ENCODE results near the gene DMXL1.
"Not testable (repeated sequence)": the region's sequence is repeated elsewhere in the genome, so short reads cannot be mapped to it uniquely, and the experiment has no call there.

The DMXL1 gene

DNA sequence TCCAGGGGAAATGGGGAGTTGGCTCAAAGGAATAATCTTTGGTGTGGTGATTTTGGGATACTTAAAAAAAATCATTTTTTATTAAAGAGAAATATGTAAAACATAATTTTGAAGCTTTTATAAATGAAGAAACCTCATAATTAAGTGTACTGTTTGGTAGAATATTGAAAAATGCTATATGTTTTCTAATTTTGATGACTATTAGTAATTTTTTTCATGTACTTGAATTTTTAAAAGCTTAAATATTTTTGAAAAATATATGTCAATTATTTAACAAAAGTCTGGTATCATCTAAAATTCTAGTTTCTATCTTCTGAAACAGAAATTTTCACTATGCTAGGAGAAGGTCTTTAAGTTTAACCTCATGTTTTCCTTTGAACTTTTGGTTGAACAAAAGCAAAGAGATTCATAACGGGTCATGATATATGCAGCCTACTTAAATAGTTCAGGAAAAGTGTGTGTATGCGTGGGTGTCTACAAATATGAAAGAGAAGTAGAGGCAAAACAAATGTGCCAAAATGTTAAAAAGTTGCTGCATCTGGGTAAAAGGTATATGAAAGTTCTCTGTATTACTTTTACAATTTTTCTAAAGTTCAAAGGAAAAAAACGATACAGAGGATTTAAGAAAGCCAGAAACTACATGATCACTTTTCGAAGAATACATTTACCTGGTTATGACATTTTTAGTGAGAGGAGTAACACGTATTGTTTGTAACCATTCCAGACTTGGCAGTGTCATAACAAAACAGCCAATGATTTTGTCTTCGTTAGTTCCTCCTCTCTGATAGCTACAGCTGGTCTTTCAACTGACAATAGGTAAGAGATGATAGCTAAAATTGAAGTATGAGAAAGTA is 167.6 kb downstream of the DMXL1 start:
- Mint-ChIP-seq H3K36me3 (ENCODE audit: low read depth) (peaks cover 21% of the 10 kb centered on the region), H3K9me3 (no peaks in the 10 kb centered on the region), H3K27ac (no peak overlapping the region)

DNA sequence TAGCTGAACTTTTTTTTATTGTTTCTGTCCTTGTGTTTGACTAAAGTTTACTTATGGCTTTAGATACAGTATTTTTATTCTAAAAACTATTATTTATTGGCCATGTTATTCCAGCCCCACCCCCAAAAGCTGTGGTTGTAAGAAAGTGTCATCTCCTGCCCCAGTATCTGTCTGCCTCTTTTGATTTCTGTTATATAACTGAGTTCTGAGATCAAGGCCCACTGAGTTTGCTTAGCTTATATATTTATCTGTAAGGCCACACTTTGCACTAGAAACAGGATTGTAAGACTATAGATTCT is 168.2 kb downstream of the DMXL1 start:
- H3K27ac Mint-ChIP-seq, result no peak overlapping the region
- H3K9me3 Mint-ChIP-seq, result no peaks in the 10 kb centered on the region
- H3K36me3 Mint-ChIP-seq (ENCODE audit: low read depth), result peaks cover 20% of the 10 kb centered on the region
- no peaks in the 10 kb centered on the region for H3K27me3 Mint-ChIP-seq (ENCODE audit: low read depth)
- no peak overlapping the region for H3K4me3 Mint-ChIP-seq
- H3K4me1 Mint-ChIP-seq (ENCODE audit: low read depth), result peaks cover 14% of the 10 kb centered on the region

More for the DNA sequence above, 167.6 kb downstream of the DMXL1 start:
- H3K27me3 Mint-ChIP-seq (ENCODE audit: low read depth), result no peaks in the 10 kb centered on the region
- peaks cover 14% of the 10 kb centered on the region for H3K4me1 Mint-ChIP-seq (ENCODE audit: low read depth)
- H3K4me3 Mint-ChIP-seq, result no peak overlapping the region

DNA sequence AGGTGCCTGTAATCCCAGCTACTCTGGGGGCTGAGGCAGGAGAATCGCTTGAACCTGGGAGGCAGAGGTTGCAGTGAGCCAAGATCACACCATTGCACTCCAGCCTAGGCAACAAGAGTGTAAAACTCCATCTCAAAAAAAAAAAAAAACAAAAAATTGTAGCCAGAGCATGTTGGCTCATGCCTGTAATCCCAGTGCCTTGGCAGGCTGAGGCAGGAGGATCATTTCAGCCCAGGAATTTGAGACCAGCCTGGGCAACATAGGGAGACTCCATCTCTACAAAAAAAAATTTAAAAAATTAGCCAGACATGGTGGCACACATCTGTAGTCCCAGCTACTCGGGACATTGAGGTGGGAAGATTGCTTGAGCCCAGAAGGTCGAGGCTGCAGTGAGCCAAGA is 168.9 kb downstream of the DMXL1 start:
- not testable (repeated sequence) for H3K27ac Mint-ChIP-seq, H3K4me3 Mint-ChIP-seq, H3K9me3 Mint-ChIP-seq

DNA sequence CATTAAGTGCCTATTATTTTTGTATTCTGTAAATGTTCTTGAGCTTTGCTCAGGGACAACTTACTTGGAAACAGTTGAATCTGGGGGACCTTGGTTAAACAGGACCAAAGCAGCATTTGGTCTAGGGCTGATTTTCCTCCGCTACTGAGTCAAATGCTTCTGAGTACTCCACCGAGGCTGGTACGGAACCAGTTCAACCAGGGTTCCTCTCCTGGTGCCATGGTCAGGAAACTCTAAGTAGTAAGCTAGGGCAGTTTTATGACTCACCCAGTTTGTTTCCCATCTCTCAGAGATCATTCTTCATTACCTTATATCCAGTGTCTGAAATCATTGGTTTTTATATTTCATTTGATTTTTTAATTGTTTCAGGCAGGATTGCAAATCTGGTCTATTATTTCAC is 173.0 kb downstream of the DMXL1 start:
- Mint-ChIP-seq H3K27ac (no peak overlapping the region), H3K36me3 (ENCODE audit: low read depth) (peaks cover 10% of the 10 kb centered on the region), H3K27me3 (ENCODE audit: low read depth) (no peaks in the 10 kb centered on the region), H3K4me1 (ENCODE audit: low read depth) (peaks cover 3% of the 10 kb centered on the region), H3K9me3 (no peaks in the 10 kb centered on the region), H3K4me3 (no peak overlapping the region)

More for the DNA sequence above, 168.9 kb downstream of the DMXL1 start:
- H3K36me3 Mint-ChIP-seq (ENCODE audit: low read depth), result peaks cover 14% of the 10 kb centered on the region
- H3K4me1 Mint-ChIP-seq (ENCODE audit: low read depth), result peaks cover 14% of the 10 kb centered on the region
- H3K27me3 Mint-ChIP-seq (ENCODE audit: low read depth), result not testable (repeated sequence)

DNA sequence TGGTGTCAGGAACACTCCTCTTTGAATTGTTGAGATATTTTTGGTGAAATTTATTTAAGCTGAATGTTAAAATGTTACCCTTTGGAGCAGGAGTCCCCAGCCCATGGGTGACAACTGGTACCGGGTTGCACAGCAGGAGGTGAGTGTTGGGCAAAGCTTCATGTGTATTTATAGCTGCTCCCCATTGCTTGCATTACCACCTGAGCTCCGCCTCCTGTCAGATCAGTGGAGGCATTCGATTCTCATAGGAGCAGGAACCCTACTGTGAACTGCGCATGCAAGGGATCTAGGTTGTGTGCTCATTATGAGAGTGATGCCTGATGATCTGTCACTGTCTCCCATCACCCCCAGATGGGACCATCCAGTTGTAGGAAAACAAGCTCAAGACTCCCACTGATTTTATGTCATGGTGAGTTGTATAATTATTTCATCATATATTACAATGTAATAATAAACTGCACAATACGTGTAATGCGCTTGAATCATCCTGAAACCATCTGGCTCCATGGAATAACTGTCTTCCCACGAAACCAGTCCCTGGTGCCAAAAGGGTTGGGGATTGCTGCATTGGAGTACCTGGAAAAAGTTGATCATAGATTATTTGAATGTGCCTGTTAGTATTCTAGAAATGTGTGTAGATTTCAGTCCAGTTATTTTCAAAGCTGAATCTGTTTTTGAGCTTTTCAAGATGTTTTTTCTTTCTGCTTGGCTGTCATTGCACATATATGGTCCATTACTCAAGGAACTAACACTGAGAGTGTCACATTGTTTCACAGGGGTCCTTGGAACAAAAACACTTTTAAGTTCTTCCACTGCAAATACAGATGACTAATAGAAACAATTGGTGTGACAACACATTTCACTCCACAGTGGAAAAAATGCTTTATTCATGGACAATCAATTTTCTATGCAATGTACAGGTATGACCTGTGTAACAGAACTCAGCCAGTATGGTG is 180.3 kb downstream of the DMXL1 start:
- no peak overlapping the region for H3K4me3 Mint-ChIP-seq
- H3K27me3 Mint-ChIP-seq (ENCODE audit: low read depth), result no peaks in the 10 kb centered on the region
- peaks cover 22% of the 10 kb centered on the region for H3K36me3 Mint-ChIP-seq (ENCODE audit: low read depth)
- H3K9me3 Mint-ChIP-seq, result peaks cover 13% of the 10 kb centered on the region
- H3K4me1 Mint-ChIP-seq (ENCODE audit: low read depth), result peaks cover 5% of the 10 kb centered on the region
- H3K27ac Mint-ChIP-seq, result no peak overlapping the region

DNA sequence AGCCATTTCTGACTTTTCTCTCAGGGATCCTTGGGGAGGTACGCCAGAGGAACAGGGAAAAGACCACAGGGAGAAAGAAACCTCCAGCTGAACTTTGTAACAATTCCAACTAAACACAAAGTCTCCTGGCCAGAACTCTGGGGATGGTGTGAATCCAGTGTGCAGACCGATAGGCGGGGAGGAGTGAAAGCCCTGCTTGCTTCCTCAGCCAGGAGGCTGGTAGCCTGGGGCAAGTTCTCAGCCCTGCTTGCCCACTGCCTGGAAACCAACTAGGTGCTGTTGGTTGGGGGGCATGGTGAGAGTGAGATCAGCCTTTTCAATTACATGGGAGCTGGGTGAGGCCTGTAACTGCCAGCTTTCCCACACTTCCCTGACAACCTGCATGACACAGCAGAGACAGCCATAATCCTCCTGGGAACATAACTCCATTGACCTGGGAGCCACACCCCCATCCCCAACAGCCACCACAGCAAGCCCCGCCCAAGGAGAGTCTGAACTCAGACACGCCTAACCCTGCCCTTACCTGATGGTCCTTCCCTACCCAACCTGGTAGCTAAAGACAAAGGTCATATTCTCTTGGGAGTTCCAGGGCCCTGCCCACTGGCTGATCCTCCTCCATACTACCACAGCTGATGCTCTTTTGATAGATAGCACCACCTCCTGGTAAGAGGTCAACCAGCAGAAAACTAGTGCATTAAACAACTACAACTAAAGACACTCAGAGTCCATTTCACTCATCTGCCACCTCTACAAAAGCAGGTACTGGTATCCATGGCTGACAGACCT is 184.9 kb downstream of the DMXL1 start:
- Mint-ChIP-seq H3K36me3 (ENCODE audit: low read depth) (peaks cover 25% of the 10 kb centered on the region), H3K4me1 (ENCODE audit: low read depth) (peaks cover 5% of the 10 kb centered on the region), H3K9me3 (peaks cover 45% of the 10 kb centered on the region), H3K27me3 (ENCODE audit: low read depth) (no peaks in the 10 kb centered on the region), H3K4me3 (no peak overlapping the region), H3K27ac (no peak overlapping the region)

DNA sequence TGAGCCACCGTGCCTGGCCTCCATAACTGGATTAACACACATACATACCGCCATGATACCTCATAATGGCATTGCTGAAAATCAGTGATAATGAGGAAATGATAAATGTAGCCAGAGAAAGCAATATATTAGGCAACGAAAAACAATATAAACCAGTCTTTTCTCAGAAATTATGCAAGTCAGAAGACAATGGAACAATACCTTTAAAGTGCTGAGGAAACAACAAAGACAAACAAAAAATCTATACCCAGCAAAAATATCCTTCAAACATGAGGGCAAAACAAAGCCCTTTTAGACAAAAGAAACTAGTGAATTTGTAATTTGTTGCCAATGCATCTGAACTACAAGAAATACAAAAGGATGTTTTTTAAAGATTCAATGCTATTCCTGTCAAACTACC is 186.7 kb downstream of the DMXL1 start:
- H3K36me3 Mint-ChIP-seq (ENCODE audit: low read depth), result peaks cover 14% of the 10 kb centered on the region
- no peak overlapping the region for H3K4me3 Mint-ChIP-seq
- no peak overlapping the region for H3K27ac Mint-ChIP-seq
- H3K27me3 Mint-ChIP-seq (ENCODE audit: low read depth), result no peaks in the 10 kb centered on the region
- peaks cover 55% of the 10 kb centered on the region for H3K9me3 Mint-ChIP-seq
- peaks cover 5% of the 10 kb centered on the region for H3K4me1 Mint-ChIP-seq (ENCODE audit: low read depth)

DNA sequence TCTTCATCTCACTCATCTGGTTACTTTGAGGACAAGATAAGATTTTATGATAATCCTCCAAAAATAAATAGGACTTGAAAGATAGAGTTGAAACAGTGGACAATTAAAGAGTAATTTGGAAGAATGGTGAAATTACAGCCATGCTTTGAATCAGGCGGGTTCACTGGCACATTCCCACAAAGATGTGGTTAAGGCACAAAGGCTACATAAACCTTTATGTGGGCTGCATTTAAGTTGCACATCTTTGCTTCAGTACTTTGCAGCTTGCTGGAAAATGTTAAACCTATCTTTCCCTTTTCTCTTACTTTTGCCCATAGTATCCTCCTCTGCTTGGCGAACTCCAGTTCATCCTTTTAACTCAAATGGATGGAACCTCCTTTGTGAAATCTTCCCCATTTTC is 192.8 kb downstream of the DMXL1 start:
- peaks cover 42% of the 10 kb centered on the region for H3K9me3 Mint-ChIP-seq
- H3K36me3 Mint-ChIP-seq (ENCODE audit: low read depth), result peaks cover 12% of the 10 kb centered on the region
- no peak overlapping the region for H3K4me3 Mint-ChIP-seq
- H3K4me1 Mint-ChIP-seq (ENCODE audit: low read depth), result peaks cover 23% of the 10 kb centered on the region
- no peak overlapping the region for H3K27ac Mint-ChIP-seq
- H3K27me3 Mint-ChIP-seq (ENCODE audit: low read depth), result no peaks in the 10 kb centered on the region

DNA sequence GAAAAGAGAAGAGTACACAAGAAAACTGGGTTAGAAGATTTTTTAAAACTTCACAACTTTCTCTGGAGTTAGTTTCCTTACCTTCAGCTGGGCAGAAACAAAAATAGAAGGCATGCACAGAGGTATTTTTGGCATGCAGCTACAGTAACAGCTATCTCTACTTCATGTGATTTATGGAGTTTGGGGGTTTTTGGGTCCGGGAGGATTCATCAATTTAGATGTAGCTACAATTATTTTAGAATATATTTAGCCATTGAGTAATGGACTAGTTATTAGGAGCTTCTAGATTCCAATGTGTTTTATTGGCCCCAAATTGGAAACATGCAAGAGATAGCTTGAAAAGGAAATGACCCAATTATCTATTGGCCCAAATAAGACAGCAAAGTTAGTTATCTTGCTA is 193.3 kb downstream of the DMXL1 start:
- Mint-ChIP-seq H3K36me3 (ENCODE audit: low read depth) (peaks cover 14% of the 10 kb centered on the region), H3K9me3 (peaks cover 36% of the 10 kb centered on the region), H3K4me1 (ENCODE audit: low read depth) (peaks cover 23% of the 10 kb centered on the region), H3K4me3 (no peak overlapping the region), H3K27me3 (ENCODE audit: low read depth) (no peaks in the 10 kb centered on the region), H3K27ac (no peak overlapping the region)

DNA sequence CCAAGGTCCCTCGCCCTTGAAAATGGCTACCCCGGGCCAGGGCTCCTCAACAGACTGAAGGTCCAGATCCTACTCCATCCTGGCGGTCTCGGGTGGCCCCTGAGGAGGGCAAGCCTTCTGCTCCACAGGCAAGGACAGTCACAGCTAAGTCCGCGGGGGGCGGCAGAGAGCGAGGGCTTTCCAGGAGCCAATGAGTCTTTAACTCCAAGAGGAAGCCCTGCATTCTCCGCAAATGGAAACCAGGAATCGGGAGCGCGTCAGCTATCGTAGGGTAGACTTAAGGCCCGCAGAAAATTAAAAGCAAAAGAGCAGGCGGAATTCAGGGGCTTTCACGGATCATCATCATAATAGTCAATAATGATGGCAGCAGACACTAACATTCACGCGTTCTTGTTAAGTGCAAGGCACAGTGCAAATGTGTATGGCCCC is 197.1 kb downstream of the DMXL1 start:
- peaks cover 12% of the 10 kb centered on the region for H3K9me3 Mint-ChIP-seq
- peaks cover 25% of the 10 kb centered on the region for H3K36me3 Mint-ChIP-seq (ENCODE audit: low read depth)
- peak overlapping the region; percentile 100 for H3K4me3 Mint-ChIP-seq
- H3K27ac Mint-ChIP-seq, result peak overlapping the region; percentile 99
- H3K4me1 Mint-ChIP-seq (ENCODE audit: low read depth), result peaks cover 53% of the 10 kb centered on the region
- no peaks in the 10 kb centered on the region for H3K27me3 Mint-ChIP-seq (ENCODE audit: low read depth)

DNA sequence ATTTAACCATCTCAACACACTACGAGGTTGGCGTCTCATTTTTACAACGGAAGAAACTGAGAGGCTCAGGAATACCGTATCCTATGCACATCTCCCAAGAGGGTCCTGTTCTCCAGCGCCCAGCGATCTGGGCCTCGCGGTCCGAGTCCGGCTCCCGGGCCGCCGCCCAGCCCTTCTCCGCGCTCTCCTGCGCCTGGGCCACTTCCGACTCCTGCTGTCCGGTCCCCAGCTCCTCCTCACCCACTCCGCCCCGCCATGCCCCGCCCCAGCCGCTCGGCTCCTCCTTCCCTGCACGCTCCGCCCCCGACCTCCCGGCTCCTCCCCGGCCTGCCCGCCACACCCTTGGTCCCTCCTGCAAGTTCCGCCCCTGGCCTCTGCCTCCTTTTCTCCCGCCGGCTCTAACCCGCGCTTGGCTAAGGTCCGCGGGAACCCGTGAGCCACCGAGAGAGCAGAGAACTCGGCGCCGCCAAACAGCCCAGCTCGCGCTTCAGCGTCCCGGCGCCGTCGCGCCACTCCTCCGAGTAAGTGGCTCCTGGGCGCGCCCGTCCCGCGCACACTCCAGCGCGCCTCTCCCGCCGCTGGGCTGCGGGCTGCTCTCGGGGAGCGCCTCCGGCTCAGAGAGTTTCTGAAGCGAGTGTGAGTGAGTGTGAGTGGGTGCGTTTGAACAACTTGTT is 197.6 kb downstream of the DMXL1 start:
- Mint-ChIP-seq H3K4me1 (ENCODE audit: low read depth) (peaks cover 59% of the 10 kb centered on the region), H3K9me3 (peaks cover 6% of the 10 kb centered on the region), H3K36me3 (ENCODE audit: low read depth) (peaks cover 21% of the 10 kb centered on the region)

DNA sequence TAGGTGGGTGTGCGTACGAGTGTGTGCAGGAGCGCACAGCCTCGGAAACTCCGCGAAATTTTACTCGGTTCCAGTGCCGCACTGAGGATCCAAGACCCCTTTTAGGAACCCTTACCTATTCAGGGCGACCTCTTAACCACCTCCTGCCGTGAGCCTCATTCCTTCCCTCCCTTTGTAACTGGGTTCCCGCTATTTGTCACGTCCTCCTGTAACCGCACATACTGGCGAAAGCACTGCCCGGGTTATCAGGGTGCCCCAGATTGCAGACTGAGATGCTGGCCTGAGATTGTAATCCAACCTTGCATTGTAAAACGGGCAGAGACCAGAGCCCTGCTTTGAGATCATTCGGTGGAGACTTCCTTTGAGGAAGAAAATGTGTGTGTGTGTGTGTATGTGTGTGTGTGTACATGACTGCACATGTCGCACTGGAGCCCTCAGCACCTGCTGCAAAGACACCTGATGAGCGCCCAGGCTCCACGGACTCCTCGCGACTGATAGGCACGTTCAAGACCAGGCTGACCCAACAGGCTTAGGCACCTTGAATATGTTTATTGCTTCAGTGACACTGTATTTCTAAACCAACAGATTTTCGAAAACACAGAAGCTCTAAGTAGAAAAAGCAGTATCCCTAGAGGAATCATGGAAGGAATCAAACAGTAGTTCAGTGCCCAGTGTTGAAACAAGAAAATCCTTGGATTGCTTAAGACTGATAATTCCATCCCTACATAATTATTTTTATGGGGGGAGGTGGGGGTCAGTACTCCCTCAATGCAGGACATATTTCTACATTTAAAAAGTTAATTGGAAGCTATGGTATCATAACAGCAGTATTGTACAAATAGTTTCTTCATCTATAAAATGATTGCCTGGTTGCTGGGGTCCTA is 198.4 kb downstream of the DMXL1 start:
- peaks cover 66% of the 10 kb centered on the region for H3K4me1 Mint-ChIP-seq (ENCODE audit: low read depth)
- H3K9me3 Mint-ChIP-seq, result no peaks in the 10 kb centered on the region
- no peaks in the 10 kb centered on the region for H3K27me3 Mint-ChIP-seq (ENCODE audit: low read depth)
- peak overlapping the region; percentile 99 for H3K27ac Mint-ChIP-seq
- peaks cover 19% of the 10 kb centered on the region for H3K36me3 Mint-ChIP-seq (ENCODE audit: low read depth)
- peak overlapping the region; percentile 100 for H3K4me3 Mint-ChIP-seq

More for the DNA sequence above, 197.6 kb downstream of the DMXL1 start:
- Mint-ChIP-seq H3K27me3 (ENCODE audit: low read depth) (no peaks in the 10 kb centered on the region), H3K4me3 (peak overlapping the region; percentile 100), H3K27ac (peak overlapping the region; percentile 99)

DNA sequence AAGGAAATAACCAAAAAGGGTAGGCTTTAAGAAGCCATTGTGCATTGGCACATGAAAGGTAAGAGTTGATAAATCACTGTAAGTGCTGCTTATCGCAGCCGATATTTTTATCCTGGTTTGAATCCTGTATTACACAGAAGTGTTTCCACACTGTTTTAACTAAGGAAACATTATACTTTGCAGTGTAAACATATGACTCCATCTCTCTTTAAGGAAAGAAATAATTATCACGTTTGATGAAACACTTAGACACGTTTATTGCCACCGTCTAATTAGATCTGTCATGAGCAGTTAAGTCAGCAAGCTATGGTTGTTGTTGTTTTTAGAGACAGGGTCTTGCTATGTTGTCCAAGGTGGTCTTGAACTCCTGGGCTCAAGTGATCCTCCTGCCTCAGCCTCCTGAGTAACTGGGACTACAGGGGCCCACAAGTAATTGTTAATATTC is 199.3 kb downstream of the DMXL1 start:
- Mint-ChIP-seq H3K27me3 (ENCODE audit: low read depth) (no peaks in the 10 kb centered on the region), H3K4me1 (ENCODE audit: low read depth) (peaks cover 75% of the 10 kb centered on the region), H3K27ac (peak overlapping the region; percentile 90), H3K9me3 (no peaks in the 10 kb centered on the region), H3K4me3 (peak overlapping the region; percentile 100), H3K36me3 (ENCODE audit: low read depth) (peaks cover 21% of the 10 kb centered on the region)

Data from T-helper 1 cell treated with Interleukin-12 subunit alpha and Interleukin-12 subunit beta and Interleukin-4 antibody, amounts not matched to agents 30 μg/mL and 1 μg/mL, for 36 hours (primary cell).